Measurements from ENCODE around the gene ACSS1. TPM values are rescaled to one million over a fixed set of nuclear protein-coding genes. Genes with fewer than 3 reads are reported as not detected.

Gene ACSS1
- total RNA-seq, 1 experiment from 2014 or later: 17.6 TPM

GRCh38 chr20:25039697-25040437 lies 18.1 kb downstream of the ACSS1 start:
- in situ Hi-C loops (cut with HindIII; ENCODE audit: low pct_unique_long_range_greater_than_20kb, low sequenced_read_pairs): no loop called here
- DNase-seq (ENCODE audit: low read depth): no peak

- in situ Hi-C loops (cut with HindIII; ENCODE audit: low pct_unique_long_range_greater_than_20kb, low sequenced_read_pairs): no loop called here
- no peak for DNase-seq (ENCODE audit: low read depth)
Measured at GRCh38 chr20:25038591-25039015, 19.3 kb downstream of the ACSS1 start.

GRCh38 chr20:25038103-25038410 lies 19.9 kb downstream of the ACSS1 start:
- DNase-seq (ENCODE audit: low read depth): no peak
- in situ Hi-C loops (cut with HindIII; ENCODE audit: low pct_unique_long_range_greater_than_20kb, low sequenced_read_pairs): no loop called here

- DNase-seq (ENCODE audit: low read depth): no peak
- in situ Hi-C loops (cut with HindIII; ENCODE audit: low pct_unique_long_range_greater_than_20kb, low sequenced_read_pairs): no loop called here
Measured at GRCh38 chr20:25037288-25038102, 20.4 kb downstream of the ACSS1 start.

GRCh38 chr20:25036331-25036936 lies 21.5 kb downstream of the ACSS1 start:
- in situ Hi-C loops (cut with HindIII; ENCODE audit: low pct_unique_long_range_greater_than_20kb, low sequenced_read_pairs): no loop called here
- DNase-seq (ENCODE audit: low read depth): no peak

- no peak for DNase-seq (ENCODE audit: low read depth)
- in situ Hi-C loops (cut with HindIII; ENCODE audit: low pct_unique_long_range_greater_than_20kb, low sequenced_read_pairs): no loop called here
Measured at GRCh38 chr20:25035921-25036320, 22.0 kb downstream of the ACSS1 start.

GRCh38 chr20:25033924-25034300 lies 24.0 kb downstream of the ACSS1 start:
- DNase-seq (ENCODE audit: low read depth): no peak
- in situ Hi-C loops (cut with HindIII; ENCODE audit: low pct_unique_long_range_greater_than_20kb, low sequenced_read_pairs): no loop called here

GRCh38 chr20:25033265-25033923 lies 24.5 kb downstream of the ACSS1 start:
- DNase-seq (ENCODE audit: low read depth): no peak
- in situ Hi-C loops (cut with HindIII; ENCODE audit: low pct_unique_long_range_greater_than_20kb, low sequenced_read_pairs): no loop called here

GRCh38 chr20:25032478-25033264 lies 25.3 kb downstream of the ACSS1 start:
- in situ Hi-C loops (cut with HindIII; ENCODE audit: low pct_unique_long_range_greater_than_20kb, low sequenced_read_pairs): no loop called here
- DNase-seq (ENCODE audit: low read depth): no peak

GRCh38 chr20:25032065-25032477 lies 25.9 kb downstream of the ACSS1 start:
- in situ Hi-C loops (cut with HindIII; ENCODE audit: low pct_unique_long_range_greater_than_20kb, low sequenced_read_pairs): no loop called here
- DNase-seq (ENCODE audit: low read depth): no peak

GRCh38 chr20:25031241-25031640 lies 26.7 kb downstream of the ACSS1 start:
- DNase-seq (ENCODE audit: low read depth): no peak
- in situ Hi-C loops (cut with HindIII; ENCODE audit: low pct_unique_long_range_greater_than_20kb, low sequenced_read_pairs): no loop called here

- DNase-seq (ENCODE audit: low read depth): no peak
- in situ Hi-C loops (cut with HindIII; ENCODE audit: low pct_unique_long_range_greater_than_20kb, low sequenced_read_pairs): no loop called here
Measured at GRCh38 chr20:25030649-25031207, 27.2 kb downstream of the ACSS1 start.

GRCh38 chr20:25030007-25030648 lies 27.8 kb downstream of the ACSS1 start:
- in situ Hi-C loops (cut with HindIII; ENCODE audit: low pct_unique_long_range_greater_than_20kb, low sequenced_read_pairs): no loop called here
- no peak for DNase-seq (ENCODE audit: low read depth)

- DNase-seq (ENCODE audit: low read depth): no peak
- in situ Hi-C loops (cut with HindIII; ENCODE audit: low pct_unique_long_range_greater_than_20kb, low sequenced_read_pairs): no loop called here
Measured at GRCh38 chr20:25025986-25026605, 31.8 kb downstream of the ACSS1 start.

- in situ Hi-C loops (cut with HindIII; ENCODE audit: low pct_unique_long_range_greater_than_20kb, low sequenced_read_pairs): no loop called here
Measured at GRCh38 chr20:25025091-25025861, 32.7 kb downstream of the ACSS1 start.

GRCh38 chr20:25024171-25024570 lies 33.8 kb downstream of the ACSS1 start:
- in situ Hi-C loops (cut with HindIII; ENCODE audit: low pct_unique_long_range_greater_than_20kb, low sequenced_read_pairs): no loop called here
- no peak for DNase-seq (ENCODE audit: low read depth)

More at GRCh38 chr20:25025091-25025861, 32.7 kb downstream of the ACSS1 start:
- DNase-seq (ENCODE audit: low read depth): no peak

All from Caki2 (cell line).